Activated CD4-positive, alpha-beta memory T cell treated with anti-CD3 and anti-CD28 coated beads for 36 hours (primary cell): ENCODE data around the gene UBE2Q2. TPM values are rescaled to one million over a fixed set of nuclear protein-coding genes. Genes with fewer than 3 reads are reported as not detected.
A peak's percentile ranks its signal among the peaks of the same experiment; 100 is the strongest.
"Not testable (repeated sequence)": the region's sequence is repeated elsewhere in the genome, so short reads cannot be mapped to it uniquely, and the experiment has no call there.

Experiments used
- CTCF ChIA-PET: fragments of 350-600 bp; sonication (Branson Sonifier 250); formaldehyde crosslinking; loops from one replicate; lab custom pipeline; 2021; ENCODE audit warnings: antibody characterized with exemption, inconsistent platforms; lab: Charles Lee
- POLR2A ChIA-PET: fragments of 350-600 bp; sonication (Branson Sonifier 250); formaldehyde crosslinking; loops from one replicate; lab custom pipeline; 2021; ENCODE audit warnings: antibody characterized with exemption; lab: Charles Lee
- DNase-seq: peaks from one replicate; pipeline ENCODE4 v3.0.0-alpha.2; 2020
- H3K27ac Mint-ChIP-seq: one replicate; pipeline ENCODE4 v1.8.0; 2021; ENCODE audit warnings: mixed read lengths
- H3K27me3 Mint-ChIP-seq: one replicate; pipeline ENCODE4 v1.8.0; 2021; ENCODE audit warnings: mixed read lengths
- H3K36me3 Mint-ChIP-seq: one replicate; pipeline ENCODE4 v1.8.0; 2021; ENCODE audit warnings: mixed read lengths
- H3K4me1 Mint-ChIP-seq: one replicate; pipeline ENCODE4 v1.8.0; 2021; ENCODE audit warnings: low read depth, mixed read lengths
- H3K4me3 Mint-ChIP-seq: one replicate; pipeline ENCODE4 v1.8.0; 2021; ENCODE audit warnings: mild to moderate bottlenecking, mixed read lengths
- H3K9me3 Mint-ChIP-seq: one replicate; pipeline ENCODE4 v1.8.0; 2021; ENCODE audit warnings: mixed read lengths
- intact Hi-C: fragments of 100-400 bp; cut with micrococcal nuclease; formaldehyde crosslinking; loops from one replicate; pipeline ENCODE4 v1.15.1; 2023
- total RNA-seq, 2 experiments: library from RNA; stranded (reverse); gene quantifications; one replicate each; pipeline ENCODE4 v1.2.3, GENCODE V29; 2021

UBE2Q2 gene
- total RNA-seq, 2 experiments from 2014 or later = 19.7 to 19.8 TPM

- POLR2A ChIA-PET = interaction anchor here (1.1 to 2.3 kb wide), 2 partner anchors 9 to 59 kb away, joined by 3 to 8 read pairs; partner anchors contain the start of gene FBXO22
Observed at GRCh38 chr15:75844629-75845335, 1.5 kb downstream of the UBE2Q2 start.

GRCh38 chr15:75849167-75849566 is 5.9 kb downstream of the UBE2Q2 start:
- peaks cover 78% of the 10 kb centered on the region for H3K4me1 Mint-ChIP-seq
- DNase-seq = no peak
- CTCF ChIA-PET = no interaction called here
- peaks cover 16% of the 10 kb centered on the region for H3K36me3 Mint-ChIP-seq
- no peak overlapping the region for H3K4me3 Mint-ChIP-seq
- no peaks in the 10 kb centered on the region for H3K27me3 Mint-ChIP-seq
- H3K27ac Mint-ChIP-seq = no peak overlapping the region
- no peaks in the 10 kb centered on the region for H3K9me3 Mint-ChIP-seq
- POLR2A ChIA-PET = interaction anchor here (0.6 kb wide), 1 partner anchor 211 kb away, joined by 3 read pairs; the partner anchor contains the start of gene TMEM266
- intact Hi-C loops = loop anchor here (10.0 kb wide), 1 partner anchor 206 kb away; the partner anchor contains the start of gene TMEM266

More at GRCh38 chr15:75844629-75845335, 1.5 kb downstream of the UBE2Q2 start:
- intact Hi-C loops = loop anchor here (1.0 to 10.0 kb wide), 2 partner anchors 210 to 390 kb away; partner anchors contain the start of gene TMEM266
- Mint-ChIP-seq H3K27ac (peak overlapping the region; percentile 86), H3K4me3 (peak overlapping the region; percentile 89), H3K27me3 (peaks cover 3% of the 10 kb centered on the region), H3K9me3 (no peaks in the 10 kb centered on the region), H3K36me3 (peaks cover 15% of the 10 kb centered on the region), H3K4me1 (peaks cover 50% of the 10 kb centered on the region)
- CTCF ChIA-PET = interaction anchor here (0.6 kb wide), 1 partner anchor 9 kb away, joined by 3 read pairs; no protein-coding TSS in a partner anchor
- DNase-seq = peak; percentile 18

- H3K36me3 Mint-ChIP-seq = peaks cover 8% of the 10 kb centered on the region
- H3K4me1 Mint-ChIP-seq = peaks cover 65% of the 10 kb centered on the region
- H3K4me3 Mint-ChIP-seq = no peak overlapping the region
- ChIA-PET POLR2A (no interaction called here), CTCF (no interaction called here)
- intact Hi-C loops = no loop called here
- no peak for DNase-seq
- H3K9me3 Mint-ChIP-seq = no peaks in the 10 kb centered on the region
- no peak overlapping the region for H3K27ac Mint-ChIP-seq
- H3K27me3 Mint-ChIP-seq = no peaks in the 10 kb centered on the region
Observed at GRCh38 chr15:75850708-75851107, 7.5 kb downstream of the UBE2Q2 start.

GRCh38 chr15:75851566-75851965 is 8.3 kb downstream of the UBE2Q2 start:
- CTCF ChIA-PET = interaction anchor here (0.7 kb wide), 1 partner anchor 1457 kb away, joined by 3 read pairs; no protein-coding TSS in a partner anchor
- DNase-seq, H3K27ac Mint-ChIP-seq, H3K9me3 Mint-ChIP-seq, H3K27me3 Mint-ChIP-seq, POLR2A ChIA-PET, H3K4me3 Mint-ChIP-seq, H3K36me3 Mint-ChIP-seq, intact Hi-C loops: not testable (repeated sequence)
- peaks cover 58% of the 10 kb centered on the region for H3K4me1 Mint-ChIP-seq

- peaks cover 18% of the 10 kb centered on the region for H3K36me3 Mint-ChIP-seq
- peaks cover 27% of the 10 kb centered on the region for H3K4me1 Mint-ChIP-seq
- H3K4me3 Mint-ChIP-seq = no peak overlapping the region
- H3K27ac Mint-ChIP-seq = no peak overlapping the region
- H3K9me3 Mint-ChIP-seq = no peaks in the 10 kb centered on the region
- no peaks in the 10 kb centered on the region for H3K27me3 Mint-ChIP-seq
- DNase-seq = no peak
- ChIA-PET POLR2A (no interaction called here), CTCF (no interaction called here)
- intact Hi-C loops = no loop called here
Observed at GRCh38 chr15:75857886-75858285, 14.6 kb downstream of the UBE2Q2 start.

- H3K4me1 Mint-ChIP-seq = peaks cover 39% of the 10 kb centered on the region
- H3K4me3 Mint-ChIP-seq = no peak overlapping the region
- no peaks in the 10 kb centered on the region for H3K9me3 Mint-ChIP-seq
- H3K27me3 Mint-ChIP-seq = no peaks in the 10 kb centered on the region
- intact Hi-C loops = no loop called here
- ChIA-PET CTCF (no interaction called here), POLR2A (interaction anchor here (0.6 kb wide), 1 partner anchor 492 kb away, joined by 3 read pairs; no protein-coding TSS in a partner anchor)
- no peak for DNase-seq
- H3K27ac Mint-ChIP-seq = no peak overlapping the region
- peaks cover 23% of the 10 kb centered on the region for H3K36me3 Mint-ChIP-seq
Observed at GRCh38 chr15:75861750-75862402, 18.6 kb downstream of the UBE2Q2 start.

GRCh38 chr15:75862796-75863195 is 19.5 kb downstream of the UBE2Q2 start:
- ChIA-PET CTCF (no interaction called here), POLR2A (no interaction called here)
- H3K27ac Mint-ChIP-seq = no peak overlapping the region
- no peak overlapping the region for H3K4me3 Mint-ChIP-seq
- peaks cover 25% of the 10 kb centered on the region for H3K36me3 Mint-ChIP-seq
- peaks cover 41% of the 10 kb centered on the region for H3K4me1 Mint-ChIP-seq
- H3K9me3 Mint-ChIP-seq = no peaks in the 10 kb centered on the region
- no peaks in the 10 kb centered on the region for H3K27me3 Mint-ChIP-seq
- no peak for DNase-seq
- intact Hi-C loops = no loop called here

GRCh38 chr15:75864213-75865059 is 21.2 kb downstream of the UBE2Q2 start:
- no peak overlapping the region for H3K4me3 Mint-ChIP-seq
- POLR2A ChIA-PET = no interaction called here
- intact Hi-C loops = no loop called here
- H3K27me3 Mint-ChIP-seq = no peaks in the 10 kb centered on the region
- no peak for DNase-seq
- H3K27ac Mint-ChIP-seq = no peak overlapping the region
- H3K4me1 Mint-ChIP-seq = peaks cover 35% of the 10 kb centered on the region
- H3K36me3 Mint-ChIP-seq = peaks cover 27% of the 10 kb centered on the region
- CTCF ChIA-PET = no interaction called here
- no peaks in the 10 kb centered on the region for H3K9me3 Mint-ChIP-seq

- intact Hi-C loops, H3K27me3 Mint-ChIP-seq, H3K27ac Mint-ChIP-seq, H3K9me3 Mint-ChIP-seq, H3K4me3 Mint-ChIP-seq, DNase-seq, POLR2A ChIA-PET: not testable (repeated sequence)
- Mint-ChIP-seq H3K4me1 (peaks cover 33% of the 10 kb centered on the region), H3K36me3 (peaks cover 23% of the 10 kb centered on the region)
- CTCF ChIA-PET = interaction anchor here (1.1 kb wide), 1 partner anchor 56 kb away, joined by 3 read pairs; no protein-coding TSS in a partner anchor
Observed at GRCh38 chr15:75866045-75866444, 22.8 kb downstream of the UBE2Q2 start.

GRCh38 chr15:75866916-75867315 is 23.7 kb downstream of the UBE2Q2 start:
- H3K36me3 Mint-ChIP-seq = peaks cover 20% of the 10 kb centered on the region

GRCh38 chr15:75867449-75867848 is 24.2 kb downstream of the UBE2Q2 start:
- Mint-ChIP-seq H3K4me1 (peaks cover 32% of the 10 kb centered on the region), H3K36me3 (peaks cover 17% of the 10 kb centered on the region), H3K27me3 (no peaks in the 10 kb centered on the region), H3K4me3 (no peak overlapping the region), H3K9me3 (no peaks in the 10 kb centered on the region), H3K27ac (no peak overlapping the region)
- CTCF ChIA-PET = no interaction called here
- no peak for DNase-seq
- POLR2A ChIA-PET = no interaction called here
- intact Hi-C loops = no loop called here

More at GRCh38 chr15:75866916-75867315, 23.7 kb downstream of the UBE2Q2 start:
- H3K27me3 Mint-ChIP-seq = no peaks in the 10 kb centered on the region
- no peak overlapping the region for H3K27ac Mint-ChIP-seq
- peaks cover 32% of the 10 kb centered on the region for H3K4me1 Mint-ChIP-seq
- ChIA-PET POLR2A (no interaction called here), CTCF (interaction anchor here (1.1 kb wide), 1 partner anchor 57 kb away, joined by 3 read pairs; no protein-coding TSS in a partner anchor)
- DNase-seq = no peak
- intact Hi-C loops = no loop called here
- H3K9me3 Mint-ChIP-seq = no peaks in the 10 kb centered on the region
- no peak overlapping the region for H3K4me3 Mint-ChIP-seq
